ENCODE measurements around the gene SMPDL3A. TPM values are rescaled to one million over a fixed set of nuclear protein-coding genes. Genes with fewer than 3 reads are reported as not detected.

The SMPDL3A gene
- total RNA-seq, 2 donors from 2014 or later = 3.4 to 8.1 TPM

- no peak overlapping the region for H3K27ac Mint-ChIP-seq
- H3K9me3 Mint-ChIP-seq = no peaks in the 10 kb centered on the region
- ATAC-seq = no peak
- H3K36me3 Mint-ChIP-seq = no peaks in the 10 kb centered on the region
- H3K4me1 Mint-ChIP-seq (ENCODE audit: low read depth in 2 of 2) = peaks cover 0 to 3% of the 10 kb centered on the region in 2 donors
- peaks cover 0 to 3% of the 10 kb centered on the region in 2 donors for H3K27me3 Mint-ChIP-seq
- no peak overlapping the region for H3K4me3 Mint-ChIP-seq
- no peak for DNase-seq (ENCODE audit: low spot score)
Observed at GRCh38 chr6:122800906-122801305, 11.8 kb downstream of the SMPDL3A start.

DNA sequence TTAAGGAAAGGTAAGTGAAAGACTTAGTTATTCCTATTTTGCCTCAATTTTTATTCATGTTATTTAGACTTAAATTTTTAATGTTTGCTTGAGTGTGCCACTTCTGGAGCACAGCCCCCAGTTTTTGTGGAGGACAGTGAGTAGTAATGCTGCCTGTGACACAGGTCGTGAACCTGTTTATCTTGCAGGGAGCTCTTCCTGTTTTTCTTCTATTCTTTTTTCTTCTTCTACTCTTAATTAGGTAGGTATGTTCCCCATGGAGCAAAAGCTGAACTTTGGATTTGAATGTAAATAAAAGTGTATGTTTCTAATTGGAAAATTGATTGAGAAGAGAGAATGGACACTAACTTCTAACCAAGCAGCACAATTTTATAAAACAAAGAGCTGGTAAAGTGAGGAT, 12.3 kb downstream of the SMPDL3A start:
- Mint-ChIP-seq H3K9me3 (no peaks in the 10 kb centered on the region), H3K36me3 (no peaks in the 10 kb centered on the region), H3K4me1 (ENCODE audit: low read depth in 2 of 2) (peaks cover 0 to 3% of the 10 kb centered on the region in 2 donors), H3K27me3 (peaks cover 0 to 3% of the 10 kb centered on the region in 2 donors), H3K27ac (no peak overlapping the region), H3K4me3 (no peak overlapping the region)
- ATAC-seq (no peak), DNase-seq (ENCODE audit: low spot score) (no peak)

DNA sequence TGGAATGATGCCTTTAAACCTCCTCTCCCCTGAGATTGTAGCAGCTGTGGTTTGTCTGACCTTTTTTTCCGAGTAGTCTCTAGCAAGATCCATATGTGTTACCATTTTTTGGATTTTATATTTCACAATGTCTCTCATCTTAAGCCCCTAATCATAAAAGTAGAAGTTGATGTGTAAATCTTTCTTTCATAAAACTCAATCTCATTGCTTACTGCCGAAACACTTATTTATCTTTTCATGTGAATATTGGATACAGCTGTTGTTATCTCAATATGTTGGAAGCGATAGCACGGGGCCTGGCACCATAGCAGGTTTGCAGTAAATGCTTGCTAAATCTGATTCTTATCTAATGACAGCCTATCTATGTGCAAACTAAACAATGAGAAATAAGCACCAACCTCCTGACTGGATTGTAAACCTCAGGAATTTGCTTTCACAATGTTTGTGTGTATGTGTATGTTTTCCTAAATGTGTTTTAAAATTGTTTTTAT, 14.2 kb downstream of the SMPDL3A start:
- no peaks in the 10 kb centered on the region for H3K9me3 Mint-ChIP-seq
- H3K27ac Mint-ChIP-seq = no peak overlapping the region

GRCh38 chr6:122804962-122805485, 16.0 kb downstream of the SMPDL3A start:
- H3K36me3 Mint-ChIP-seq = no peaks in the 10 kb centered on the region
- no peaks in the 10 kb centered on the region for H3K4me1 Mint-ChIP-seq (ENCODE audit: low read depth in 2 of 2)
- H3K4me3 Mint-ChIP-seq = no peak overlapping the region
- no peak for DNase-seq (ENCODE audit: low spot score)
- no peaks in the 10 kb centered on the region for H3K9me3 Mint-ChIP-seq
- H3K27ac Mint-ChIP-seq = no peak overlapping the region
- no peak for ATAC-seq
- H3K27me3 Mint-ChIP-seq = no peaks in the 10 kb centered on the region

More for the DNA sequence above, 14.2 kb downstream of the SMPDL3A start:
- H3K27me3 Mint-ChIP-seq = no peaks in the 10 kb centered on the region
- ATAC-seq (no peak), DNase-seq (ENCODE audit: low spot score) (no peak)
- no peaks in the 10 kb centered on the region for H3K36me3 Mint-ChIP-seq
- H3K4me1 Mint-ChIP-seq (ENCODE audit: low read depth in 2 of 2) = no peaks in the 10 kb centered on the region
- no peak overlapping the region for H3K4me3 Mint-ChIP-seq

- Mint-ChIP-seq H3K36me3 (no peaks in the 10 kb centered on the region), H3K4me1 (ENCODE audit: low read depth in 2 of 2) (no peaks in the 10 kb centered on the region), H3K27me3 (no peaks in the 10 kb centered on the region), H3K9me3 (no peaks in the 10 kb centered on the region), H3K4me3 (no peak overlapping the region), H3K27ac (no peak overlapping the region)
- DNase-seq (ENCODE audit: low spot score) (no peak), ATAC-seq (no peak)
Observed at GRCh38 chr6:122806291-122806690, 17.2 kb downstream of the SMPDL3A start.

GRCh38 chr6:122808121-122808885, 19.2 kb downstream of the SMPDL3A start:
- Mint-ChIP-seq H3K36me3 (no peaks in the 10 kb centered on the region), H3K27me3 (peaks cover 0 to 3% of the 10 kb centered on the region in 2 donors), H3K9me3 (no peaks in the 10 kb centered on the region)

GRCh38 chr6:122809001-122809400, 19.9 kb downstream of the SMPDL3A start:
- Mint-ChIP-seq H3K4me3 (no peak overlapping the region), H3K4me1 (ENCODE audit: low read depth in 2 of 2) (no peaks in the 10 kb centered on the region)
- ATAC-seq = no peak

More at GRCh38 chr6:122808121-122808885, 19.2 kb downstream of the SMPDL3A start:
- Mint-ChIP-seq H3K27ac (no peak overlapping the region), H3K4me1 (ENCODE audit: low read depth in 2 of 2) (no peaks in the 10 kb centered on the region), H3K4me3 (no peak overlapping the region)
- no peak for ATAC-seq
- no peak for DNase-seq (ENCODE audit: low spot score)

GRCh38 chr6:122809691-122810090, 20.6 kb downstream of the SMPDL3A start:
- no peak for DNase-seq (ENCODE audit: low spot score)
- no peaks in the 10 kb centered on the region for H3K9me3 Mint-ChIP-seq
- peaks cover 0 to 9% of the 10 kb centered on the region in 2 donors for H3K27me3 Mint-ChIP-seq
- H3K4me1 Mint-ChIP-seq (ENCODE audit: low read depth in 2 of 2) = no peaks in the 10 kb centered on the region
- H3K4me3 Mint-ChIP-seq = no peak overlapping the region
- no peak overlapping the region for H3K27ac Mint-ChIP-seq
- no peaks in the 10 kb centered on the region for H3K36me3 Mint-ChIP-seq
- no peak for ATAC-seq

More at GRCh38 chr6:122809001-122809400, 19.9 kb downstream of the SMPDL3A start:
- H3K36me3 Mint-ChIP-seq = no peaks in the 10 kb centered on the region
- DNase-seq (ENCODE audit: low spot score) = no peak
- H3K9me3 Mint-ChIP-seq = no peaks in the 10 kb centered on the region
- H3K27me3 Mint-ChIP-seq = peaks cover 0 to 6% of the 10 kb centered on the region in 2 donors
- no peak overlapping the region for H3K27ac Mint-ChIP-seq

GRCh38 chr6:122810189-122810588, 21.1 kb downstream of the SMPDL3A start:
- H3K27ac Mint-ChIP-seq = no peak overlapping the region
- no peaks in the 10 kb centered on the region for H3K9me3 Mint-ChIP-seq
- H3K36me3 Mint-ChIP-seq = no peaks in the 10 kb centered on the region
- H3K27me3 Mint-ChIP-seq = peaks cover 0 to 10% of the 10 kb centered on the region in 2 donors
- H3K4me3 Mint-ChIP-seq = no peak overlapping the region
- H3K4me1 Mint-ChIP-seq (ENCODE audit: low read depth in 2 of 2) = no peaks in the 10 kb centered on the region
- DNase-seq (ENCODE audit: low spot score) (no peak), ATAC-seq (no peak)

GRCh38 chr6:122817358-122817757, 28.3 kb downstream of the SMPDL3A start:
- H3K4me3 Mint-ChIP-seq = no peak overlapping the region
- H3K4me1 Mint-ChIP-seq (ENCODE audit: low read depth in 2 of 2) = no peaks in the 10 kb centered on the region
- no peaks in the 10 kb centered on the region for H3K9me3 Mint-ChIP-seq
- peaks cover 9 to 12% of the 10 kb centered on the region in 2 donors for H3K27me3 Mint-ChIP-seq
- H3K36me3 Mint-ChIP-seq = no peaks in the 10 kb centered on the region
- DNase-seq (ENCODE audit: low spot score) (no peak), ATAC-seq (no peak)
- no peak overlapping the region for H3K27ac Mint-ChIP-seq

DNA sequence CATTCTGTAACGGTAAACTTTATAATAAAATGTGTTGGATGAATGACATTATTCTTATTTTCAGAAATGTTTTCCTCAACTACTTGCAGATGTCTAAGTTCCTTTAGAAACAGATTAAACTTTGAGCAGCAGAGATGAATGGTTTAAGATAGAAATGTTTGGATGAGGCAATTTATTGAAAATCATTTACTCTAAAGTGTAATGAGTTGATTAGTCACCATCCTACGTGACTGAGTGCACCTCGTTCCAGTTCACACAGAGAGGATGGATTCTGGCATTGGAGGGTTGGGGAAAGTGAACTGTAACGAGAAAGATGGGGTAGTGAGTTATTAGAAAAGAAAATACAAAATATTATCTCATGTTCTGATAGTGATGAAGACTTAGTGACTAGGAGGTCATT, 28.7 kb downstream of the SMPDL3A start:
- Mint-ChIP-seq H3K27me3 (peaks cover 9 to 12% of the 10 kb centered on the region in 2 donors), H3K9me3 (no peaks in the 10 kb centered on the region), H3K36me3 (no peaks in the 10 kb centered on the region), H3K27ac (no peak overlapping the region), H3K4me3 (no peak overlapping the region), H3K4me1 (ENCODE audit: low read depth in 2 of 2) (no peaks in the 10 kb centered on the region)
- DNase-seq (ENCODE audit: low spot score) = no peak
- ATAC-seq = no peak

- no peak for DNase-seq (ENCODE audit: low spot score)
- no peaks in the 10 kb centered on the region for H3K36me3 Mint-ChIP-seq
- no peaks in the 10 kb centered on the region for H3K9me3 Mint-ChIP-seq
- no peak overlapping the region for H3K27ac Mint-ChIP-seq
- H3K4me3 Mint-ChIP-seq = no peak overlapping the region
- H3K4me1 Mint-ChIP-seq (ENCODE audit: low read depth in 2 of 2) = no peaks in the 10 kb centered on the region
- no peak for ATAC-seq
- peaks cover 6 to 9% of the 10 kb centered on the region in 2 donors for H3K27me3 Mint-ChIP-seq
Observed at GRCh38 chr6:122818866-122819265, 29.8 kb downstream of the SMPDL3A start.

- H3K27me3 Mint-ChIP-seq = peaks cover 4 to 9% of the 10 kb centered on the region in 2 donors
- H3K36me3 Mint-ChIP-seq = no peaks in the 10 kb centered on the region
- H3K4me3 Mint-ChIP-seq = no peak overlapping the region
- no peaks in the 10 kb centered on the region for H3K9me3 Mint-ChIP-seq
- no peak for DNase-seq (ENCODE audit: low spot score)
- no peak for ATAC-seq
- H3K27ac Mint-ChIP-seq = no peak overlapping the region
- H3K4me1 Mint-ChIP-seq (ENCODE audit: low read depth in 2 of 2) = no peaks in the 10 kb centered on the region
Observed at GRCh38 chr6:122821095-122821494, 32.0 kb downstream of the SMPDL3A start.

DNA sequence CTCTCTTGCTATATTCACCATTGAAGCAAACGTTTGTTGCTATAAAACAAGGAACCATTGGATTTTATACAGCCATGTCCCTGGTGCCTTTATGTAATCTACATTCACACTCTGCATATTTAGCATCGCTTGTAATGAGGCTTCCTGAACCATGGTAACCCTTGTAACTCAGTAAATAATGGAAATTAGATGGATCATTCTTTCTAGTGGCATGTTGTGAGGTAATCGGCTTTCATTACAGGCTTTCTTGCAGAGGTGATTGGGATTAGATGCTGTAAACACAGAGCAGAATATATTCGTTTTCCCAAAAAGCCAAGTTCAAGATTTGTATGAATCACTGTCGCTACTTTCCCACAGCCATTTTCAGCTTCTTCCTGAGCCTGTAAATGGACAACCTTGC, 36.1 kb downstream of the SMPDL3A start:
- Mint-ChIP-seq H3K9me3 (no peaks in the 10 kb centered on the region), H3K4me3 (no peak overlapping the region), H3K36me3 (no peaks in the 10 kb centered on the region), H3K4me1 (ENCODE audit: low read depth in 2 of 2) (no peaks in the 10 kb centered on the region), H3K27ac (no peak overlapping the region), H3K27me3 (peaks cover 0 to 7% of the 10 kb centered on the region in 2 donors)
- no peak for ATAC-seq
- no peak for DNase-seq (ENCODE audit: low spot score)

All from natural killer cell treated with Interleukin-12 subunit alpha and Interleukin-12 subunit beta and Interleukin-15 and Interleukin-18, amount 100 ng/mL, for 72 hours (primary cell).